Keratinocyte (primary cell): ENCODE results near the gene MED26. TPM values are rescaled to one million over a fixed set of nuclear protein-coding genes. Genes with fewer than 3 reads are reported as not detected.

ENCODE experiments used
- DNase-seq: peaks from one replicate; pipeline ENCODE4 v3.0.0-alpha.2; 2011; ENCODE audit warnings: low read depth, missing footprints, low spot score
- FAIRE-seq: peaks from 2 replicates; lab custom pipeline; 2011; peaks lifted over from hg19 to GRCh38; lab: Jason Lieb, UNC
- H2AFZ ChIP-seq: 2 replicates; pipeline ENCODE4 v1.6.0; 2012; ENCODE audit warnings: low read length, control low read depth, inconsistent platforms; ENCODE audit not compliant: control insufficient read depth
- H3K27ac ChIP-seq: 2 replicates; pipeline ENCODE4 v1.5.1; 2011; ENCODE audit warnings: low read length; ENCODE audit not compliant: control insufficient read depth, insufficient read depth
- H3K27me3 ChIP-seq: 3 replicates; pipeline ENCODE4 v1.6.0; 2011; ENCODE audit warnings: low read length; ENCODE audit not compliant: control insufficient read depth, insufficient read depth; ENCODE audit errors: extremely low read depth
- H3K36me3 ChIP-seq, 2 experiments: 2 replicates in 1 of 2; 3 replicates in 1 of 2; pipeline ENCODE4 v1.5.1; 2011; ENCODE audit warnings: low read length in 2 of 2, mild to moderate bottlenecking in 1 of 2; ENCODE audit not compliant: control insufficient read depth in 2 of 2, insufficient read depth in 2 of 2; ENCODE audit errors: extremely low read depth in 1 of 2
- H3K4me1 ChIP-seq: 3 replicates; pipeline ENCODE4 v1.5.1; 2011; ENCODE audit warnings: low read length; ENCODE audit not compliant: control insufficient read depth, insufficient read depth; ENCODE audit errors: extremely low read depth
- H3K4me2 ChIP-seq: 3 replicates; pipeline ENCODE4 v1.6.0; 2011; ENCODE audit warnings: low read depth, low read length; ENCODE audit not compliant: control insufficient read depth, insufficient read depth; ENCODE audit errors: extremely low read depth
- H3K4me3 ChIP-seq, 3 experiments: fragments of 200-600 bp in 1 of 3; sonication (generic) in 1 of 3; 2 replicates in 2 of 3; 3 replicates in 1 of 3; pipeline ENCODE4 v1.5.1; 2011 to 2016; ENCODE audit warnings: low read length in 3 of 3, mild to moderate bottlenecking in 3 of 3, control low read depth in 2 of 3, inconsistent platforms in 1 of 3, low read depth in 1 of 3, mixed read lengths in 1 of 3, mixed run types in 1 of 3, moderate library complexity in 1 of 3; ENCODE audit not compliant: control insufficient read depth in 2 of 3, insufficient read depth in 2 of 3; ENCODE audit errors: extremely low read depth in 1 of 3
- H3K79me2 ChIP-seq: 2 replicates; pipeline ENCODE4 v1.6.0; 2012; ENCODE audit warnings: low read length; ENCODE audit not compliant: control insufficient read depth, insufficient read depth
- H3K9ac ChIP-seq: 3 replicates; pipeline ENCODE4 v1.6.0; 2011; ENCODE audit warnings: low read length; ENCODE audit not compliant: control insufficient read depth, insufficient read depth; ENCODE audit errors: extremely low read depth
- H3K9me1 ChIP-seq: 3 replicates; pipeline ENCODE4 v1.6.0; 2011; ENCODE audit warnings: low read length; ENCODE audit not compliant: control insufficient read depth, insufficient read depth; ENCODE audit errors: extremely low read depth
- H3K9me3 ChIP-seq: 2 replicates; pipeline ENCODE4 v1.5.1; 2012; ENCODE audit warnings: low read depth, low read length; ENCODE audit not compliant: control insufficient read depth
- H4K20me1 ChIP-seq: 3 replicates; pipeline ENCODE4 v1.6.0; 2011; ENCODE audit warnings: low read length; ENCODE audit not compliant: control insufficient read depth, insufficient read depth; ENCODE audit errors: extremely low read depth
- EZH2 ChIP-seq: IDR thresholded peaks from one replicate; pipeline ENCODE4 v1.6.1; 2012; ENCODE audit warnings: inconsistent platforms, mild to moderate bottlenecking, low read length, moderate library complexity
- dilution Hi-C: fragments of 300-500 bp; cut with MboI; formaldehyde crosslinking; loops from one replicate; pipeline ENCODE4 v1.7.0; 2020; ENCODE audit warnings: low sequenced_read_pairs; ENCODE audit not compliant: extremely low pct_ligation_motif_present
- polyA plus RNA-seq, 5 experiments: library from polyadenylated mRNA; depleted of rRNA in 3 of 5; stranded (reverse) in 3 of 5; stranded (forward) in 1 of 5; unstranded in 1 of 5; fragments of >200 nt; gene quantifications; 1 replicate in 1 of 5; 2 replicates in 3 of 5; 3 replicates in 1 of 5; pipeline versions ENCODE4 v1.2.1 to v1.2.3, GENCODE V29; 2011 to 2012; ENCODE audit warnings: missing spikeins in 2 of 5, low read depth in 1 of 5, low replicate concordance in 1 of 5
- TF ChIP-seq, protein P1 (sequence below), 3 experiments: IDR thresholded peaks in 1 of 3; conservative IDR thresholded peaks in 1 of 3; optimal IDR thresholded peaks in 1 of 3; 2 replicates in 2 of 3; 3 replicates in 1 of 3; pipeline versions ENCODE3 to v1.5.1; 2011; ENCODE audit warnings: low read length in 3 of 3, mild to moderate bottlenecking in 3 of 3, moderate library complexity in 2 of 3, control low read depth in 1 of 3, inconsistent platforms in 1 of 3; ENCODE audit not compliant: insufficient read depth in 2 of 3; ENCODE audit errors: extremely low read depth in 1 of 3

MED26 gene
- polyA plus RNA-seq, 1 donor (not counting 4 experiments of a cell fraction or from before 2014, with no cell fraction given): 4.7 TPM

DNA sequence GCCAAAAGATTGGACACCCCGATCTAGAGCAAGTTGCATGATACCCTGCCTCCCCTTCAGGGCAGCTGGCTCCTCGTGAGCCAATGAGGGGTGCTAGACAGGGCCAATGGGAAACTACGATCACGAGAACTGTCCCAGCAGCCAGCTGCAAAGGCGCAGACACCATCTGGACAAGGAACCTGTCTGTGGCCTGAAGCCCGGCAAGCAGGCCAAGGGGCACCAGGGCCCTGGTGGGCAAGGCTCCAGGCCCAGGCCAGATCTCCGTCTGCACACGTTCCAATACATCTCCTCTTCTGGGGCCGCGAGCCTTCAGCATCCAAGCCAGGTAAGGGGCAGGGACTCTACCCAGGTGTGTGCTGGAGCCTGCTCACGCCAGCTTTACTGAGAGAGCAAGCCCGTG is 20.2 kb downstream of the MED26 start:
- H4K20me1 ChIP-seq: peaks cover 14% of the 10 kb centered on the region

DNA sequence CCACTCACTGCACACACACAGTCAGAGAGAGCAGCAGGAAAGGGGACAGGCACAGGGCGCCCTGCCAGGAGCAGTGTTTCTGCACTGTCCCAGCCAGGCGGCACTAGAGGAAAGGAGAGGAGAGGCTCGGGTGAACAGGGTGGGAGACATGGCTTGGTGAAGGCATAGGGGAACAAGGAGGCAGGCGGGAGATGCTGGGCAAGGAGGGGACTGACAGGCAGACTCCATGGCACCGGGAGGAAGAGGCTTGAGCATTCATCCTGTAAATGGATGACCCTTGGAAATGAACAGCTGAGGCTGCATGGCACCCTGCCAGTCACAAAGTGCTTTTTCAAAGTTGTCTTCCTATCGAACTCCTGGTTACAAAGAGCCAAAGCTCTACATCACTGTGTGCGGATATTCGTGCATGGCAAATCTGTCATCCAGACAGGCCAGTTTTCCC is 22.4 kb downstream of the MED26 start:
- DNase-seq (no peak), FAIRE-seq (no peak)
- Histone ChIP-seq H3K27ac (no peak overlapping the region), H3K9me3 (no peaks in the 10 kb centered on the region), H3K9me1 (peaks cover 10% of the 10 kb centered on the region), H3K4me1 (no peaks in the 10 kb centered on the region), H4K20me1 (peaks cover 21% of the 10 kb centered on the region), H3K4me3 (no peak overlapping the region), H3K36me3 (peaks cover 8% of the 10 kb centered on the region in 2 experiments), H3K9ac (no peak overlapping the region), H2AFZ (no peak overlapping the region), H3K4me2 (no peak overlapping the region), H3K79me2 (peaks cover 91% of the 10 kb centered on the region), H3K27me3 (no peaks in the 10 kb centered on the region)
- dilution Hi-C loops: no loop called here
- no peak for TF ChIP-seq EZH2

More for the DNA sequence above, 20.2 kb downstream of the MED26 start:
- Histone ChIP-seq H3K27ac (no peak overlapping the region), H3K4me2 (no peak overlapping the region), H2AFZ (no peak overlapping the region), H3K4me1 (no peaks in the 10 kb centered on the region), H3K27me3 (no peaks in the 10 kb centered on the region), H3K9ac (no peak overlapping the region), H3K79me2 (peaks cover 91% of the 10 kb centered on the region), H3K36me3 (peaks cover 8% of the 10 kb centered on the region in 2 experiments), H3K9me3 (no peaks in the 10 kb centered on the region), H3K4me3 (no peak overlapping the region), H3K9me1 (peaks cover 5% of the 10 kb centered on the region)
- no peak for TF ChIP-seq EZH2
- TF ChIP-seq, protein P1, sequence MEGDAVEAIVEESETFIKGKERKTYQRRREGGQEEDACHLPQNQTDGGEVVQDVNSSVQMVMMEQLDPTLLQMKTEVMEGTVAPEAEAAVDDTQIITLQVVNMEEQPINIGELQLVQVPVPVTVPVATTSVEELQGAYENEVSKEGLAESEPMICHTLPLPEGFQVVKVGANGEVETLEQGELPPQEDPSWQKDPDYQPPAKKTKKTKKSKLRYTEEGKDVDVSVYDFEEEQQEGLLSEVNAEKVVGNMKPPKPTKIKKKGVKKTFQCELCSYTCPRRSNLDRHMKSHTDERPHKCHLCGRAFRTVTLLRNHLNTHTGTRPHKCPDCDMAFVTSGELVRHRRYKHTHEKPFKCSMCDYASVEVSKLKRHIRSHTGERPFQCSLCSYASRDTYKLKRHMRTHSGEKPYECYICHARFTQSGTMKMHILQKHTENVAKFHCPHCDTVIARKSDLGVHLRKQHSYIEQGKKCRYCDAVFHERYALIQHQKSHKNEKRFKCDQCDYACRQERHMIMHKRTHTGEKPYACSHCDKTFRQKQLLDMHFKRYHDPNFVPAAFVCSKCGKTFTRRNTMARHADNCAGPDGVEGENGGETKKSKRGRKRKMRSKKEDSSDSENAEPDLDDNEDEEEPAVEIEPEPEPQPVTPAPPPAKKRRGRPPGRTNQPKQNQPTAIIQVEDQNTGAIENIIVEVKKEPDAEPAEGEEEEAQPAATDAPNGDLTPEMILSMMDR (optimal IDR thresholded peaks at IDR 0.05 in 1 of 3, IDR thresholded peaks at IDR 0.05 in 1 of 3, conservative IDR thresholded peaks at IDR 0.05 in 1 of 3; ENCODE audit: extremely low read depth in 1 of 3, insufficient read depth in 2 of 3, low read length in 3 of 3): no peak
- dilution Hi-C loops: no loop called here
- FAIRE-seq (no peak), DNase-seq (no peak)

DNA sequence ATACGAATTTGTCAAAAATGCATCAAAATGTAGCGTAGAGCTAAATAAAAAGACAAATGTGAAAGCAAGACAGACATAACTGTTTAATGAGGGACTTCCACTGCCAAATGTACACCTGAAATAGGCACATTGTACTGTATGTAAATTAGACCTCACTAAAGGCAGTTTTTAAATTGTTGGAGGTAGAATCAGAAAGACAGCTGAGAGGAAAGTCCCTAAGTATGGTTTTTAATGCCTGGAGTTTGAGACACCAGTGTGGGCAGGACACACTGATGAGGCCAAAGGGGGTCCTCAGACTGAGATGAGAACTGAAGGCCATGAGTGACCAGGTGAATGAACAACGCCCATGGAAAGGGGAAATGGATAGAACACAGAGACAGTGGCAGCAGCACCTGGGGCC is 22.9 kb downstream of the MED26 start:
- no peak overlapping the region for H3K9ac ChIP-seq
- no peaks in the 10 kb centered on the region for H3K4me1 ChIP-seq
- H3K79me2 ChIP-seq: peaks cover 92% of the 10 kb centered on the region
- no peak overlapping the region for H3K4me2 ChIP-seq
- peaks cover 8% of the 10 kb centered on the region in 2 experiments for H3K36me3 ChIP-seq
- no peaks in the 10 kb centered on the region for H3K27me3 ChIP-seq
- dilution Hi-C loops: no loop called here
- no peaks in the 10 kb centered on the region for H3K9me3 ChIP-seq
- no peak for DNase-seq
- peaks cover 21% of the 10 kb centered on the region for H4K20me1 ChIP-seq
- TF ChIP-seq, protein P1 (optimal IDR thresholded peaks at IDR 0.05 in 1 of 3, IDR thresholded peaks at IDR 0.05 in 1 of 3, conservative IDR thresholded peaks at IDR 0.05 in 1 of 3; ENCODE audit: extremely low read depth in 1 of 3, insufficient read depth in 2 of 3, low read length in 3 of 3): no peak
- H3K4me3 ChIP-seq: no peak overlapping the region
- no peak for FAIRE-seq
- H3K9me1 ChIP-seq: peaks cover 10% of the 10 kb centered on the region
- no peak overlapping the region for H2AFZ ChIP-seq
- no peak overlapping the region for H3K27ac ChIP-seq
